OCI-LY3 (cell line): Measurements from ENCODE around the gene PIH1D2.
A peak's percentile ranks its signal among the peaks of the same experiment; 100 is the strongest.
"Not testable (repeated sequence)": the region's sequence is repeated elsewhere in the genome, so short reads cannot be mapped to it uniquely, and the experiment has no call there.

ENCODE experiments used
- H2AFZ ChIP-seq: fragments of 200-600, 300-600 bp; shearing (Covaris generic); 2 replicates; pipeline ENCODE4 v1.6.0; 2014; ENCODE audit warnings: antibody characterized with exemption, low read depth, low read length
- H3K27ac ChIP-seq: fragments of 200-600, 300-600 bp; sonication (generic); 2 replicates; pipeline ENCODE4 v1.5.1; 2014; ENCODE audit warnings: mild to moderate bottlenecking, low read length, moderate library complexity, mixed read lengths
- H3K27me3 ChIP-seq: fragments of 200-600, 300-600 bp; sonication (generic); 2 replicates; pipeline ENCODE4 v1.6.1; 2014; ENCODE audit warnings: low read depth, low read length, mixed read lengths
- H3K36me3 ChIP-seq: fragments of 200-600, 300-600 bp; sonication (generic); replicated peaks from 2 replicates; pipeline ENCODE3; 2014; ENCODE audit warnings: low read depth, low read length, mixed read lengths
- H3K4me1 ChIP-seq: fragments of 300-600, 200-600 bp; sonication (generic); 2 replicates; pipeline ENCODE4 v1.6.1; 2014; ENCODE audit warnings: low read length, mixed read lengths
- H3K4me2 ChIP-seq: fragments of 200-600, 300-600 bp; sonication (generic); 2 replicates; pipeline ENCODE4 v1.6.1; 2014; ENCODE audit warnings: low read length, mixed read lengths
- H3K4me3 ChIP-seq: fragments of 300-600, 200-600 bp; sonication (generic); 2 replicates; pipeline ENCODE4 v1.5.1; 2014; ENCODE audit warnings: antibody characterized with exemption, mild to moderate bottlenecking, low read length, moderate library complexity
- H3K79me2 ChIP-seq: fragments of 300-600, 200-600 bp; shearing (Covaris generic); 2 replicates; pipeline ENCODE4 v1.6.1; 2014; ENCODE audit warnings: mild to moderate bottlenecking, low read length, mixed read lengths
- H3K9ac ChIP-seq: fragments of 300-600, 200-600 bp; shearing (Covaris generic); 2 replicates; pipeline ENCODE4 v1.6.0; 2014; ENCODE audit warnings: mild to moderate bottlenecking, low read length, moderate library complexity
- H3K9me3 ChIP-seq: fragments of 200-600, 300-600 bp; shearing (Covaris generic); 2 replicates; pipeline ENCODE4 v1.6.1; 2014; ENCODE audit warnings: low read length, mixed read lengths; ENCODE audit not compliant: insufficient read depth
- H4K20me1 ChIP-seq: fragments of 200-600, 300-600 bp; sonication (generic); 2 replicates; pipeline ENCODE4 v1.6.1; 2016; ENCODE audit warnings: low read length, mixed read lengths; ENCODE audit not compliant: insufficient read depth
- EZH2phosphoT487 ChIP-seq: fragments of 200-600 bp; shearing (Covaris generic); IDR thresholded peaks from 2 replicates; pipeline ENCODE4 v1.6.1; 2018; ENCODE audit warnings: antibody characterized with exemption, mixed run types, low read depth
- TF ChIP-seq, protein P1 (sequence below): fragments of 200-600, 300-600 bp; sonication (generic); IDR thresholded peaks from 2 replicates; pipeline ENCODE4 v1.5.1; 2014; ENCODE audit warnings: antibody characterized with exemption, low read length, low read depth

The PIH1D2 gene

DNA sequence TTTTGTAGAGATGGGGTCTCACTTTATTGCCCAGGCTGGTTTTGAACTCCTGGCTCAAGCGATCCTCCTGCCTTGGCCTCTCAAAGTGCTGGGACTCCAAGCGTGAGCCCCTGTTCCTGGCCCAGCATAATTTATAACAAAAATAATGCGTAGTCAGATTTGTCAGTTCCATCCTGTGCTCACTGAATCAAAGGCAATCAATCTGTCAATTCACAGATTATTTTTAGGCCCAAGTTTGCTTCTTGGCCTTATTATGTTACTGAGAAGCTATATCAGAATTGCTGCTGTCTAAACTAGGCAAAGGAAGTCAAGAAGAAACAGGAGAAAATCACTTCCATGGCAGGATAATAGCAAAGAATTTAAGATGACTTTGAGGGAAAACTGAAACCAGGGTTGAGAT is 39.9 kb downstream of the PIH1D2 start:
- H3K4me1 ChIP-seq = no peaks in the 10 kb centered on the region
- no peak overlapping the region for H3K4me3 ChIP-seq
- no peaks in the 10 kb centered on the region for H4K20me1 ChIP-seq
- no peak for TF ChIP-seq EZH2phosphoT487
- TF ChIP-seq, protein P1, sequence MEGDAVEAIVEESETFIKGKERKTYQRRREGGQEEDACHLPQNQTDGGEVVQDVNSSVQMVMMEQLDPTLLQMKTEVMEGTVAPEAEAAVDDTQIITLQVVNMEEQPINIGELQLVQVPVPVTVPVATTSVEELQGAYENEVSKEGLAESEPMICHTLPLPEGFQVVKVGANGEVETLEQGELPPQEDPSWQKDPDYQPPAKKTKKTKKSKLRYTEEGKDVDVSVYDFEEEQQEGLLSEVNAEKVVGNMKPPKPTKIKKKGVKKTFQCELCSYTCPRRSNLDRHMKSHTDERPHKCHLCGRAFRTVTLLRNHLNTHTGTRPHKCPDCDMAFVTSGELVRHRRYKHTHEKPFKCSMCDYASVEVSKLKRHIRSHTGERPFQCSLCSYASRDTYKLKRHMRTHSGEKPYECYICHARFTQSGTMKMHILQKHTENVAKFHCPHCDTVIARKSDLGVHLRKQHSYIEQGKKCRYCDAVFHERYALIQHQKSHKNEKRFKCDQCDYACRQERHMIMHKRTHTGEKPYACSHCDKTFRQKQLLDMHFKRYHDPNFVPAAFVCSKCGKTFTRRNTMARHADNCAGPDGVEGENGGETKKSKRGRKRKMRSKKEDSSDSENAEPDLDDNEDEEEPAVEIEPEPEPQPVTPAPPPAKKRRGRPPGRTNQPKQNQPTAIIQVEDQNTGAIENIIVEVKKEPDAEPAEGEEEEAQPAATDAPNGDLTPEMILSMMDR = no peak
- H3K27ac ChIP-seq = no peak overlapping the region
- no peaks in the 10 kb centered on the region for H3K27me3 ChIP-seq
- no peak overlapping the region for H3K4me2 ChIP-seq
- no peak overlapping the region for H3K9ac ChIP-seq
- H3K79me2 ChIP-seq = peaks cover 18% of the 10 kb centered on the region
- H2AFZ ChIP-seq = no peak overlapping the region
- H3K36me3 ChIP-seq = peaks cover 62% of the 10 kb centered on the region
- H3K9me3 ChIP-seq = no peaks in the 10 kb centered on the region

DNA sequence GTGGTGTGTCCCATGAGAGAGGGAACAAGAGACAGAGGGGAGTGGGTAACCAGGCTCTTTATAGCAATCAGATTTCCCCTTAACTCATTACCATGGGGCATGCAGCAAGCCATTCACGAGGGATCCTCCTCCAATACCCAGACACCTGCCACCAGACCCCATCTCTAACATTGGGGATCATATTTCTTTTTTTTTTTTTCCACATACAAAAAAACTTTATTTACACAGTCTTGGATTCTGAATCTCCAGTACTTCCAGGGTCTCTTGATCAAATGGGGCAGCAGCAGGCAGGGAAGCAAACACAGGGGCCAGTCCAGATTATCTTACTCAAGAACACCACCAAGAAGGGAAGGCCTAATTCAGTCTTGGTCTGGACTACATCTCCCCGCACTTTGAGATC is 44.4 kb downstream of the PIH1D2 start:
- TF ChIP-seq EZH2phosphoT487 = no peak
- TF ChIP-seq, protein P1 = no peak
- H3K79me2 ChIP-seq = peaks cover 31% of the 10 kb centered on the region

DNA sequence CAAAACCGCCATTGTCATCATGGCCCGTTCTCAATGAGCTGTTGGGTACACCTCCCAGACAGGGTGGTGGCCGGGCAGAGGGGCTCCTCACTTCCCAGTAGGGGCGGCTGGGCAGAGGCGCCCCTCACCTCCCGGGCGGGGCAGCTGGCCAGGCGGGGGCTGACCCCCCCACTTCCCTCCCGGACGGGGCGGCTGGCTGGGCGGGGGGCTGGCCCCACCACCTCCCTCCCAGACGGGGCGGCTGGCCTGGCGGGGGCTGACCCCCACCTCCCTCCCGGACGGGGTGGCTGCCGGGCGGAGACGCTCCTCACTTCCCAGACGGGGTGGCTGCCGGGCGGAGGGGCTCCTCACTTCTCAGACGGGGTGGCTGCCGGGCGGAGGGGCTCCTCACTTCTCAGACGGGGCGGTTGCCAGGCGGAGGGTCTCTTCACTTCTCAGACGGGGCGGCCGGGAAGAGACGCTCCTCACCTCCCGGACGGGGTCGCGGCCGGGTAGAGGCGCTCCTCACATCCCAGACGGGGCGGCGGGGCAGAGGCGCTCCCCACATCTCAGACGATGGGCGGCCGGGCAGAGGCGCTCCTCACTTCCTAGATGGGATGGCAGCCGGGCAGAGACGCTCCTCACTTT is 46.9 kb downstream of the PIH1D2 start:
- H3K9me3 ChIP-seq, H4K20me1 ChIP-seq, H2AFZ ChIP-seq, H3K4me3 ChIP-seq, H3K27ac ChIP-seq, H3K27me3 ChIP-seq, H3K4me2 ChIP-seq, H3K9ac ChIP-seq: not testable (repeated sequence)
- peaks cover 41% of the 10 kb centered on the region for H3K36me3 ChIP-seq
- H3K4me1 ChIP-seq = peaks cover 26% of the 10 kb centered on the region
- H3K79me2 ChIP-seq = peaks cover 37% of the 10 kb centered on the region

More for the DNA sequence above, 44.4 kb downstream of the PIH1D2 start:
- peaks cover 1% of the 10 kb centered on the region for H3K4me1 ChIP-seq
- no peak overlapping the region for H3K27ac ChIP-seq
- H3K36me3 ChIP-seq = peaks cover 46% of the 10 kb centered on the region
- H3K4me3 ChIP-seq = no peak overlapping the region
- no peaks in the 10 kb centered on the region for H3K27me3 ChIP-seq
- no peak overlapping the region for H3K4me2 ChIP-seq
- H3K9me3 ChIP-seq = no peaks in the 10 kb centered on the region
- H4K20me1 ChIP-seq = no peaks in the 10 kb centered on the region
- no peak overlapping the region for H2AFZ ChIP-seq
- no peak overlapping the region for H3K9ac ChIP-seq

DNA sequence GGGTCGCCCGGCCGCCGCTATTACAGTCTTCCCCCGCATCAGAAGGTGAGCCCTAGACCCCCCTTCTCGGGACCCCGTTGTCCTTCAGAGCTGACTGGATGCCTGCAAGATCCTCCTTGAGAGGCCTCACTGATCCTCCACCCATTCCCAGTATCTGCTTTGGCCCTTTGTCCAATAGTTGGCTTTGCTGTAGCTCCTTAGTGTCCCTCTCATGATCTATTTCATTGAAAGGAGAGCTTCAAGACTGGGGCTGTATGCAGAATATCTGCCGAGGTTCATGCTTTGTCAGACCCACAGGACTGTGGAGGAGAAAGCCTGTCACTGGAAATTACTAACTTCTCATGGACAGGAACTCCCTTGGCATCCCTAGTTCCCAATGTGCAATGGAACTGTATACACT is 48.1 kb downstream of the PIH1D2 start:
- Histone ChIP-seq H4K20me1 (no peaks in the 10 kb centered on the region), H3K9ac (peak overlapping the region; percentile 80), H3K4me2 (peak overlapping the region; percentile 95), H3K79me2 (peaks cover 37% of the 10 kb centered on the region), H3K4me1 (peaks cover 26% of the 10 kb centered on the region), H3K36me3 (peaks cover 45% of the 10 kb centered on the region), H3K4me3 (peak overlapping the region; percentile 98), H3K9me3 (no peaks in the 10 kb centered on the region), H3K27ac (peak overlapping the region; percentile 98), H3K27me3 (no peaks in the 10 kb centered on the region), H2AFZ (peak overlapping the region; percentile 12; the same call in 1 of the 2 replicates)
- TF ChIP-seq EZH2phosphoT487 = no peak
- TF ChIP-seq, protein P1 = no peak
